LNCaP clone FGC (cell line): Measurements from ENCODE around the gene UBE2L5.

Experiments used
- DNase-seq: peaks from one replicate; pipeline ENCODE4 v3.0.0-alpha.2; 2011; ENCODE audit warnings: low read depth
- H3K4me3 ChIP-seq: 2 replicates; pipeline ENCODE4 v1.5.1; 2011; ENCODE audit warnings: mild to moderate bottlenecking, low read depth, low read length, control low read depth
- CTCF ChIP-seq: IDR thresholded peaks from 2 replicates; pipeline ENCODE4 v1.5.1; 2012; ENCODE audit warnings: mild to moderate bottlenecking; ENCODE audit not compliant: control insufficient read depth, insufficient read depth; ENCODE audit errors: extremely low read depth

UBE2L5 gene

GRCh38 chr13:30395192-30396158 lies 26.8 kb upstream of the UBE2L5 start:
- no peak for TF ChIP-seq CTCF
- H3K4me3 ChIP-seq, result peak overlapping the region; percentile 56

GRCh38 chr13:30396434-30397075 lies 25.7 kb upstream of the UBE2L5 start:
- TF ChIP-seq CTCF, result no peak
- no peak overlapping the region for H3K4me3 ChIP-seq
- DNase-seq, result no peak

More at GRCh38 chr13:30395192-30396158, 26.8 kb upstream of the UBE2L5 start:
- DNase-seq, result peak; percentile 90

GRCh38 chr13:30398601-30399072 lies 23.7 kb upstream of the UBE2L5 start:
- no peak overlapping the region for H3K4me3 ChIP-seq
- DNase-seq, result no peak
- no peak for TF ChIP-seq CTCF

GRCh38 chr13:30400376-30400775 lies 21.9 kb upstream of the UBE2L5 start:
- H3K4me3 ChIP-seq, result no peak overlapping the region
- no peak for DNase-seq
- no peak for TF ChIP-seq CTCF

- no peak overlapping the region for H3K4me3 ChIP-seq
- DNase-seq, result no peak
- no peak for TF ChIP-seq CTCF
Observed at GRCh38 chr13:30401347-30401746, 20.9 kb upstream of the UBE2L5 start.

GRCh38 chr13:30403456-30403855 lies 18.8 kb upstream of the UBE2L5 start:
- H3K4me3 ChIP-seq, result no peak overlapping the region
- DNase-seq, result peak; percentile 79
- no peak for TF ChIP-seq CTCF

GRCh38 chr13:30404207-30404606 lies 18.1 kb upstream of the UBE2L5 start:
- TF ChIP-seq CTCF, result no peak
- DNase-seq, result no peak

More at GRCh38 chr13:30404207-30404606, 18.1 kb upstream of the UBE2L5 start:
- no peak overlapping the region for H3K4me3 ChIP-seq
